Measurements from ENCODE around the gene PTPRN2. TPM values are rescaled to one million over a fixed set of nuclear protein-coding genes. Genes with fewer than 3 reads are reported as not detected.

PTPRN2 gene
- total RNA-seq, 2 experiments from 2014 or later: 0.70 TPM; not detected in 1

- Histone ChIP-seq H4K20me1 (ENCODE audit: insufficient read depth, low read length) (no peaks in the 10 kb centered on the region), H3K27ac (ENCODE audit: low read depth, low read length, poor library complexity, severe bottlenecking) (no peak overlapping the region), H2AFZ (ENCODE audit: low read length) (no peak overlapping the region), H3K4me1 (ENCODE audit: insufficient read depth, low read length, poor library complexity, severe bottlenecking) (no peaks in the 10 kb centered on the region), H3K9me3 (ENCODE audit: low read length) (no peaks in the 10 kb centered on the region), H3K4me2 (ENCODE audit: low read length) (no peak overlapping the region), H3K9me2 (ENCODE audit: insufficient read depth, low read length) (no peaks in the 10 kb centered on the region), H3K4me3 (ENCODE audit: low read depth, low read length, poor library complexity, severe bottlenecking) (no peak overlapping the region), H3K79me2 (ENCODE audit: insufficient read depth, low read depth, low read length) (no peaks in the 10 kb centered on the region), H3K36me3 (ENCODE audit: insufficient read depth, low read length) (no peaks in the 10 kb centered on the region)
- intact Hi-C loops (cut with micrococcal nuclease; ENCODE audit: unreplicated experiment): no loop called here
- BruUV-seq (replicated peaks): no TSS peak
- ChIA-PET POLR2A (no interaction called here), CTCF (ENCODE audit: unreplicated experiment) (no interaction called here)
- no peak for DNase-seq (ENCODE audit: low spot score)
- TF ChIP-seq EZH2phosphoT487 (IDR thresholded peaks at IDR 0.05; ENCODE audit: borderline replicate concordance, low read depth, low read length): no peak
- TF ChIP-seq, protein P1, sequence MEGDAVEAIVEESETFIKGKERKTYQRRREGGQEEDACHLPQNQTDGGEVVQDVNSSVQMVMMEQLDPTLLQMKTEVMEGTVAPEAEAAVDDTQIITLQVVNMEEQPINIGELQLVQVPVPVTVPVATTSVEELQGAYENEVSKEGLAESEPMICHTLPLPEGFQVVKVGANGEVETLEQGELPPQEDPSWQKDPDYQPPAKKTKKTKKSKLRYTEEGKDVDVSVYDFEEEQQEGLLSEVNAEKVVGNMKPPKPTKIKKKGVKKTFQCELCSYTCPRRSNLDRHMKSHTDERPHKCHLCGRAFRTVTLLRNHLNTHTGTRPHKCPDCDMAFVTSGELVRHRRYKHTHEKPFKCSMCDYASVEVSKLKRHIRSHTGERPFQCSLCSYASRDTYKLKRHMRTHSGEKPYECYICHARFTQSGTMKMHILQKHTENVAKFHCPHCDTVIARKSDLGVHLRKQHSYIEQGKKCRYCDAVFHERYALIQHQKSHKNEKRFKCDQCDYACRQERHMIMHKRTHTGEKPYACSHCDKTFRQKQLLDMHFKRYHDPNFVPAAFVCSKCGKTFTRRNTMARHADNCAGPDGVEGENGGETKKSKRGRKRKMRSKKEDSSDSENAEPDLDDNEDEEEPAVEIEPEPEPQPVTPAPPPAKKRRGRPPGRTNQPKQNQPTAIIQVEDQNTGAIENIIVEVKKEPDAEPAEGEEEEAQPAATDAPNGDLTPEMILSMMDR (conservative IDR thresholded peaks at IDR 0.05; ENCODE audit: low read length): no peak
Observed at GRCh38 chr7:158083526-158084310, 503.9 kb downstream of the PTPRN2 start.

- Histone ChIP-seq H3K79me2 (ENCODE audit: insufficient read depth, low read depth, low read length) (no peaks in the 10 kb centered on the region), H2AFZ (ENCODE audit: low read length) (no peak overlapping the region), H3K9me2 (ENCODE audit: insufficient read depth, low read length) (no peaks in the 10 kb centered on the region), H3K9me3 (ENCODE audit: low read length) (no peaks in the 10 kb centered on the region), H3K27ac (ENCODE audit: low read depth, low read length, poor library complexity, severe bottlenecking) (no peak overlapping the region), H3K36me3 (ENCODE audit: insufficient read depth, low read length) (no peaks in the 10 kb centered on the region), H3K4me1 (ENCODE audit: insufficient read depth, low read length, poor library complexity, severe bottlenecking) (no peaks in the 10 kb centered on the region), H3K4me3 (ENCODE audit: low read depth, low read length, poor library complexity, severe bottlenecking) (no peak overlapping the region), H3K4me2 (ENCODE audit: low read length) (no peak overlapping the region), H4K20me1 (ENCODE audit: insufficient read depth, low read length) (no peaks in the 10 kb centered on the region)
- BruUV-seq (replicated peaks): no TSS peak
- DNase-seq (ENCODE audit: low spot score): no peak
- intact Hi-C loops (cut with micrococcal nuclease; ENCODE audit: unreplicated experiment): no loop called here
- ChIA-PET CTCF (ENCODE audit: unreplicated experiment) (no interaction called here), POLR2A (no interaction called here)
- no peak for TF ChIP-seq EZH2phosphoT487 (IDR thresholded peaks at IDR 0.05; ENCODE audit: borderline replicate concordance, low read depth, low read length)
Observed at GRCh38 chr7:158082761-158083160, 504.9 kb downstream of the PTPRN2 start.

DNA sequence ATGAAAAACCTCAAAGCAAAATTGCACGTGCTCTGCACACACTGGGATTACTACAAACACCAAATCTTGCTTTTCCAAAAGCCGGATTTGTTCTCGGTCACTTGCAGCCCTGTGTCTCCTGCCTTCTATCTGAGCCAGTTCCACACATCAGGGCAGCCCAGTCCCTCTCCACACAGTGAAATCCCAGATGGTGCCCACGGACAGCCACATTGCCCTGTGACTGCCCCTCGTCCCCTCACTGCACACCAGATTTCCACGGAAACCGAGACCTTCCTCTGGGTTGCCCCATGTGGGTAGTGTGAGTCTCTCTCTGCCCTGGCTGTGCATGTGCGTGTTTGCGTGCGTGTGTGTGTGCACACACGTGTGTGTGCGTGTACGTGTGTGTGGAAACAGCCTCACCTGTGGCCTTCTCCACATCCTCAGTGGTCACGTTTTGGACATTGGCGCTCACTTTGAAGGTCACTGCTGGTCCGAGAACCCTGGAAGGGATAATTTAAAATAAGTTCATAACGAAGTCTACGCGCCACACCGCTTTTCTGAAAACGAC, 506.7 kb downstream of the PTPRN2 start:
- ChIA-PET POLR2A (interaction anchor here (0.6 kb wide), 1 partner anchor 849 kb away, joined by 3 read pairs; no protein-coding TSS in a partner anchor), CTCF (ENCODE audit: unreplicated experiment) (no interaction called here)
- no peak for DNase-seq (ENCODE audit: low spot score)
- Histone ChIP-seq H2AFZ (ENCODE audit: low read length) (no peak overlapping the region), H3K36me3 (ENCODE audit: insufficient read depth, low read length) (no peaks in the 10 kb centered on the region), H3K4me1 (ENCODE audit: insufficient read depth, low read length, poor library complexity, severe bottlenecking) (no peaks in the 10 kb centered on the region), H3K79me2 (ENCODE audit: insufficient read depth, low read depth, low read length) (no peaks in the 10 kb centered on the region), H3K27ac (ENCODE audit: low read depth, low read length, poor library complexity, severe bottlenecking) (no peak overlapping the region), H3K4me3 (ENCODE audit: low read depth, low read length, poor library complexity, severe bottlenecking) (no peak overlapping the region), H3K9me3 (ENCODE audit: low read length) (no peaks in the 10 kb centered on the region), H3K4me2 (ENCODE audit: low read length) (no peak overlapping the region), H4K20me1 (ENCODE audit: insufficient read depth, low read length) (no peaks in the 10 kb centered on the region), H3K9me2 (ENCODE audit: insufficient read depth, low read length) (no peaks in the 10 kb centered on the region)
- intact Hi-C loops (cut with micrococcal nuclease; ENCODE audit: unreplicated experiment): no loop called here
- no TSS peak for BruUV-seq (replicated peaks)
- TF ChIP-seq, protein P1 (conservative IDR thresholded peaks at IDR 0.05; ENCODE audit: low read length): no peak
- TF ChIP-seq EZH2phosphoT487 (IDR thresholded peaks at IDR 0.05; ENCODE audit: borderline replicate concordance, low read depth, low read length): no peak

Measured in OCI-LY7 (cell line).